OCI-LY3 (cell line): ENCODE data around the gene HPS6.
A peak's percentile ranks its signal among the peaks of the same experiment; 100 is the strongest.

Source experiments
- H2AFZ ChIP-seq: fragments of 200-600, 300-600 bp; shearing (Covaris generic); 2 replicates; pipeline ENCODE4 v1.6.0; 2014; ENCODE audit warnings: antibody characterized with exemption, low read depth, low read length
- H3K27ac ChIP-seq: fragments of 200-600, 300-600 bp; sonication (generic); 2 replicates; pipeline ENCODE4 v1.5.1; 2014; ENCODE audit warnings: mild to moderate bottlenecking, low read length, moderate library complexity, mixed read lengths
- H3K27me3 ChIP-seq: fragments of 200-600, 300-600 bp; sonication (generic); 2 replicates; pipeline ENCODE4 v1.6.1; 2014; ENCODE audit warnings: low read depth, low read length, mixed read lengths
- H3K36me3 ChIP-seq: fragments of 200-600, 300-600 bp; sonication (generic); replicated peaks from 2 replicates; pipeline ENCODE3; 2014; ENCODE audit warnings: low read depth, low read length, mixed read lengths
- H3K4me1 ChIP-seq: fragments of 300-600, 200-600 bp; sonication (generic); 2 replicates; pipeline ENCODE4 v1.6.1; 2014; ENCODE audit warnings: low read length, mixed read lengths
- H3K4me2 ChIP-seq: fragments of 200-600, 300-600 bp; sonication (generic); 2 replicates; pipeline ENCODE4 v1.6.1; 2014; ENCODE audit warnings: low read length, mixed read lengths
- H3K4me3 ChIP-seq: fragments of 300-600, 200-600 bp; sonication (generic); 2 replicates; pipeline ENCODE4 v1.5.1; 2014; ENCODE audit warnings: antibody characterized with exemption, mild to moderate bottlenecking, low read length, moderate library complexity
- H3K79me2 ChIP-seq: fragments of 300-600, 200-600 bp; shearing (Covaris generic); 2 replicates; pipeline ENCODE4 v1.6.1; 2014; ENCODE audit warnings: mild to moderate bottlenecking, low read length, mixed read lengths
- H3K9ac ChIP-seq: fragments of 300-600, 200-600 bp; shearing (Covaris generic); 2 replicates; pipeline ENCODE4 v1.6.0; 2014; ENCODE audit warnings: mild to moderate bottlenecking, low read length, moderate library complexity
- H3K9me3 ChIP-seq: fragments of 200-600, 300-600 bp; shearing (Covaris generic); 2 replicates; pipeline ENCODE4 v1.6.1; 2014; ENCODE audit warnings: low read length, mixed read lengths; ENCODE audit not compliant: insufficient read depth
- H4K20me1 ChIP-seq: fragments of 200-600, 300-600 bp; sonication (generic); 2 replicates; pipeline ENCODE4 v1.6.1; 2016; ENCODE audit warnings: low read length, mixed read lengths; ENCODE audit not compliant: insufficient read depth
- CTCF ChIP-seq: fragments of 200-600, 300-600 bp; sonication (generic); IDR thresholded peaks from 2 replicates; pipeline ENCODE4 v1.5.1; 2014; ENCODE audit warnings: antibody characterized with exemption, low read length, low read depth
- EZH2phosphoT487 ChIP-seq: fragments of 200-600 bp; shearing (Covaris generic); IDR thresholded peaks from 2 replicates; pipeline ENCODE4 v1.6.1; 2018; ENCODE audit warnings: antibody characterized with exemption, mixed run types, low read depth

Gene HPS6

GRCh38 chr10:102064868-102065560 is at the start of gene HPS6:
HPS6 (plus strand) TSS chr10:102065349; CDS start chr10:102065475, 126 bp downstream.
- peaks cover 16% of the 10 kb centered on the region for H3K79me2 ChIP-seq
- H3K36me3 ChIP-seq: no peaks in the 10 kb centered on the region
- no peaks in the 10 kb centered on the region for H3K9me3 ChIP-seq
- H3K27ac ChIP-seq: peak within 1 kb of the TSS; percentile 17
- H3K4me3 ChIP-seq: peak within 1 kb of the TSS; percentile 79
- peaks cover 13% of the 10 kb centered on the region for H3K4me1 ChIP-seq
- no peaks in the 10 kb centered on the region for H4K20me1 ChIP-seq
- peak within 1 kb of the TSS; percentile 76 for H3K9ac ChIP-seq
- peak within 1 kb of the TSS; percentile 94 for H2AFZ ChIP-seq
- peak within 1 kb of the TSS; percentile 97 for H3K4me2 ChIP-seq
- no peaks in the 10 kb centered on the region for H3K27me3 ChIP-seq
- TF ChIP-seq CTCF (peak; percentile 39), EZH2phosphoT487 (no peak)

GRCh38 chr10:102016416-102016815 is 48.7 kb upstream of the HPS6 start:
- peaks cover 4% of the 10 kb centered on the region for H3K36me3 ChIP-seq
- no peaks in the 10 kb centered on the region for H4K20me1 ChIP-seq
- no peak overlapping the region for H3K4me2 ChIP-seq
- H3K79me2 ChIP-seq: no peaks in the 10 kb centered on the region
- H3K27ac ChIP-seq: no peak overlapping the region
- H3K4me1 ChIP-seq: peaks cover 10% of the 10 kb centered on the region
- H3K27me3 ChIP-seq: no peaks in the 10 kb centered on the region
- no peak overlapping the region for H3K4me3 ChIP-seq
- no peak overlapping the region for H2AFZ ChIP-seq
- TF ChIP-seq EZH2phosphoT487: no peak
- no peak for TF ChIP-seq CTCF
- no peak overlapping the region for H3K9ac ChIP-seq
- no peaks in the 10 kb centered on the region for H3K9me3 ChIP-seq

- Histone ChIP-seq H3K79me2 (no peaks in the 10 kb centered on the region), H2AFZ (no peak overlapping the region), H3K36me3 (peaks cover 4% of the 10 kb centered on the region), H3K9me3 (no peaks in the 10 kb centered on the region), H3K4me2 (no peak overlapping the region), H3K9ac (no peak overlapping the region), H4K20me1 (no peaks in the 10 kb centered on the region), H3K4me1 (peaks cover 10% of the 10 kb centered on the region), H3K27ac (no peak overlapping the region), H3K27me3 (no peaks in the 10 kb centered on the region), H3K4me3 (no peak overlapping the region)
- no peak for TF ChIP-seq CTCF
- no peak for TF ChIP-seq EZH2phosphoT487
Measured at GRCh38 chr10:102017295-102017694, 47.9 kb upstream of the HPS6 start.

- no peaks in the 10 kb centered on the region for H3K4me1 ChIP-seq
- no peak for TF ChIP-seq CTCF
- TF ChIP-seq EZH2phosphoT487: no peak
- no peak overlapping the region for H3K27ac ChIP-seq
- no peak overlapping the region for H2AFZ ChIP-seq
- H3K4me2 ChIP-seq: no peak overlapping the region
- no peaks in the 10 kb centered on the region for H3K9me3 ChIP-seq
- H3K9ac ChIP-seq: no peak overlapping the region
- no peaks in the 10 kb centered on the region for H4K20me1 ChIP-seq
- peaks cover 3% of the 10 kb centered on the region for H3K36me3 ChIP-seq
- no peaks in the 10 kb centered on the region for H3K27me3 ChIP-seq
- H3K4me3 ChIP-seq: no peak overlapping the region
- no peaks in the 10 kb centered on the region for H3K79me2 ChIP-seq
Measured at GRCh38 chr10:102020938-102021337, 44.2 kb upstream of the HPS6 start.
